UCSD-AML1 (cell line): ENCODE results near the gene ITFG1.

Source experiments
- DNase-seq: peaks from one replicate; lab custom pipeline; 2025; ENCODE audit not compliant: unreplicated experiment; lab: John Stamatoyannopoulos, UW

ITFG1 gene

DNA sequence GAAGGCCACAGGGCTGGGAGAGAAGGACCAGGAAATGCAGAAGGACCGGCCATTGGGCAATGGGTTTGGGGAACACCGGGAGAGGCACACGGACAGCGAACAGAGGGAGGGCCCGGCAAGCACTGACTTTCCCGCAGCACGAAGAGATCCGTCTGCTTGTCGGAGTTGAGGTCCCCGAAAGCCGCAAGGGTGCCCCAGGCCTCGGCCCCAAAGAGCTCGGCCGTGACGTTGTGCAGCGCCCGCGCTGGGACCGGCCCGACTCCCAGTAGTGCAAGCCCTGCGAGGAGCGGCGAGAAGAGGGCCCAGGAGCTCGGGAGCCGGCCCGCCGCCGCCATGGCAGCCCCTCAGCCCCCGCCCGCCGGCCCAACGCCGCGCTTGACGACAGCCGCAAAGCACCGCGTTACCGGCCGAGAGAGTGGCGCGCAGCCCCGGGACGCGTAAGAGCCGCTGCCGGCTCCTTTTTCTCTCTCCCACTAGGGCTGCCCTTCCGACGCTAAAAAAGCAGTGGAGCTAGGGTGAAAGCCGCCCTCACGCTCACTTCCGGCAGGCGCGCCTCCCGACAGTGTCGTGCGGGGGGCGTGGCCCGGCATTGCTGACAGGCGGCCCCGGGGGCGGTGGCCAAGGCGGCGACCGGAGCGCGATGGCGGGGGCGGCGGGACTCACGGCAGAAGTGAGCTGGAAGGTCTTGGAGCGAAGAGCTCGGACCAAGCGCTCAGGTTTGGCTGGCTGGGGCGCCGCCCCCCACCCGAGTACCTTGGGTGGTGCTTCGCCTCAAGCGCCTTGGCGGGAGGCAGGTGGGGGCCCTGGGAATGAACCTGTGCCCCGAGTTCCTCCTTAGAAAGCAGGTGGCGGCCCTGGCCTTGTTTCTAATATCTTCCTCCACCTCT lies at the start of gene ITFG1, which contains the start of gene PHKB:
TSS of gene ITFG1 (minus strand) at position 353 of the 887 bp plus-strand sequence. CDS start at position 335, 18 bp downstream.
TSS of gene PHKB (plus strand) at position 621 of the 887 bp plus-strand sequence. CDS start at position 641, 20 bp downstream.
- DNase-seq, result peak; percentile 92

DNA sequence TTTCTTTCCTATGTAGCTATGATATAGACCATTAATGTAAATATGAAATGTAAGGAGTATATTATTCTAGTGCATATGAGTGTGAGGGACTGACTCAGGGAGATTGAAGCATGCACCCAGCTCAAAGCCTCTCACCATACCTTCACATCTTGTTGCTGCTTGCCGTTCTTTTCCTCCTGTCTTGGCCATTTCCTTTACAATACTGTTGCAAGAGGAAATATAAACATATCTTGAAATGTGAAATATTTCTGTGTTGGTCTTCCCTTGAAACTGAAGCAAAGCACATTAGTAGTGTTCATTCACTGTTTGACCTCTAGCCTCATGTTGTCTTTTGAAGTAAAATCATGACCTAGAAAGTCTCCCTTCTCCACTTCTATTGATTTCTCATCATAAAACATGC lies 46.8 kb upstream of the ITFG1 start:
- DNase-seq, result no peak

DNA sequence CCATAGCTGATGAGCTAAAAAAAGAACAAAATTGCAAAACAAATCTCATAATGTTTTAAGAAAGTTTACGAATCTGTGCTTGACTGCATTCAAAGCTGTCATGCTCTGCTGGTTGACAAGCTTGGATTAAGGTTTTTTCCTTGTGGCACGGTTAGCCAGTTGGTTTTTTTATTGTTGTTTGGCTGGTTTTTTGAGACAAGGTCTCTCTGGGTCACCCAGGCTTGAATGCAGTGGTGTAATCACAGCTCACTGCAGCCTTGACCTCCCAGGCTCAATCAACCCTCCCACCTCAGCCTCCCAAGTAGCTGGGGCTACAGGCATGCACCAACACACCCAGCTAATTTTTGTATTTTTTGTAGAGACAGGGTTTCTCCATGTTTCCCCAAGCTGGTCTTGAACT lies 45.9 kb upstream of the ITFG1 start:
- no peak for DNase-seq

DNA sequence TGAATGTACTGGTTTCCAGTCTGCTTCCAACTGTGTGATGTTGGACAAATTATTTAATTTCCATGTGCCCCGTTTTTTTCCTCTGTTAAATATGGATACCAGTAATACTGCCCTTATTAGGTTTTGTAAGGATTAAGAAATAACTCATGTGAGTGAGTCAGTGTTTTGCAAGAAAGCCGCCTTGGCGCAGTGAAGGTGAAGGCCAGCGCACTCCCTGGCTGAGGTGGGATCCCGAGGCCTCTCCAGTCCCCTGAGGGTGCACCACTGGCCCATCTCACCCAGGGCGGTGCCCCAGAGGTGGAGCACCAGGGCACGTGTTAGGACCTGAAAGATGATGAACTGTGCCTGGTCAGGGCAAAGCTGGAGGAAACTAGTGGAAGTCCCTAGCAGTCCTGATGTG lies 43.7 kb upstream of the ITFG1 start:
- DNase-seq, result no peak

DNA sequence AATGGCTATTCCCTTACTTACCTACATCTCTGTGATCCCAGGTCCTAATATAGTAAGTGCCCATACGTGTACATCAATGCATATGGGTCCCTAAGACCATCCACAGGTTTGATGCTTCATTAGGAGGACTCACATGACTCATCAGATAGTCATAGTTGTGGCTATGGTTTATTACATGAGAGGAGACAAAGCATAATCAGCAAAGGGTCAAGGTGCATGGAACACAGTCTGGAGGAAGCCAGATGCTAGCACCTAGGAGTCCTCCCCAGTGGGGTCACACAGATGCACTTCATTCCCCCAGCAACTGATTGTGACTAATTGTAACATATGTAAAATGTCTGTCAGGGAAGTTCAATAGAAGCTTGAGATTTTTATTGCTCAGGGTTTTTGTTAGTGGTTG lies 43.1 kb upstream of the ITFG1 start:
- no peak for DNase-seq

DNA sequence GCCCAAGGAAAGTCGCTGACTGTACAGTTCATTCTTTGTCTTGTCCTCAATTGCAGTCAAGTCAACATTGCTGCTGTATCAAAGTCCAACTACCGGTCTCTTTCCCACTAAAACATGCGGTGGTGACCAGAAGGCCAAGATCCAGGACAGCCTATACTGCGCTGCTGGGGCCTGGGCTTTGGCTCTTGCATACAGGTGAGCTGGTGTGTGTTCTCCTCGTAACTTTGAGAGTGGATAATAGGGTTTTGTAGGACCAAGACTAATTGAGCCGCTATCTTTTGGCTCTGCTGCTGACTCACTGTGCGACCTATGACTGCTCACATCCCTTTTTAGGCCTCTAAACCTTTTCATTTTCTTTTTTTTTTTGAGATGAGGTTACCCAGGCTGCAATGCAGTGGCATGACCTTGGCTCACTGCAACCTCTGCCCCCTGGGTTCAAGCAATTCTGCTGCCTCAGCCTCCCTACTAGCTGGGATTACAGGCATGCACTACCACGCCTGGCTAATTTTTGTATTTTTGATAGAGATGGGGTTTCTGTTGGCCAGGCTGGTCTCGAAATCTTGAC lies 38.9 kb upstream of the ITFG1 start:
- DNase-seq, result no peak

DNA sequence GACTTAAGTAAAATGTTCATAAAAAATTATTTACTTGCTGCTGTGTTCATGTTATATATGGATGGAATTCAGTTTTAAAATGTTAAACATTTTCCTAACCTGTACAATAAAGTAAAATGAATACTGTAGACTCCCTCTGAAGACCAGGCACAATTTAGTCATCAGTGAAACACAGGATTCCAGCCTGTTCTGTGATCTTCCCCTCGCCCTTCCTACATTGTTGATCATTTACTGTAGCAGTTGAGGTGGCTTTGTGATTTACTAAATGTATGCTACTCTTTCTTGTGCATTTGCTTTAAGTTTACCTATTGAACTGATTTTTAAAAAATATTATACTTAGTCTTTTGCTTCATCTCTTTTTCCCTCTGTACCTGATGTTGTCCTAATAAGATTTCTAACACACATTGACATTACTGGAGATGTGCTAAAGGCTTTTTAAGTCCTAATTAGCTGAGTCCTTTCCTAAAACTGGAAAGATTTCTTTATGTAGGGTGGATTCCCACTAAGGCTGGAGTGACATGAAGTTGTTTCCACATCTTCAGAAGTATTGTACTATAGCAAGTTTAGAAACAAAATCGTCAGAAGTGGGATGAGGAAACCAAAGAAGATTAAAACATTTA lies 38.3 kb upstream of the ITFG1 start:
- DNase-seq, result no peak

DNA sequence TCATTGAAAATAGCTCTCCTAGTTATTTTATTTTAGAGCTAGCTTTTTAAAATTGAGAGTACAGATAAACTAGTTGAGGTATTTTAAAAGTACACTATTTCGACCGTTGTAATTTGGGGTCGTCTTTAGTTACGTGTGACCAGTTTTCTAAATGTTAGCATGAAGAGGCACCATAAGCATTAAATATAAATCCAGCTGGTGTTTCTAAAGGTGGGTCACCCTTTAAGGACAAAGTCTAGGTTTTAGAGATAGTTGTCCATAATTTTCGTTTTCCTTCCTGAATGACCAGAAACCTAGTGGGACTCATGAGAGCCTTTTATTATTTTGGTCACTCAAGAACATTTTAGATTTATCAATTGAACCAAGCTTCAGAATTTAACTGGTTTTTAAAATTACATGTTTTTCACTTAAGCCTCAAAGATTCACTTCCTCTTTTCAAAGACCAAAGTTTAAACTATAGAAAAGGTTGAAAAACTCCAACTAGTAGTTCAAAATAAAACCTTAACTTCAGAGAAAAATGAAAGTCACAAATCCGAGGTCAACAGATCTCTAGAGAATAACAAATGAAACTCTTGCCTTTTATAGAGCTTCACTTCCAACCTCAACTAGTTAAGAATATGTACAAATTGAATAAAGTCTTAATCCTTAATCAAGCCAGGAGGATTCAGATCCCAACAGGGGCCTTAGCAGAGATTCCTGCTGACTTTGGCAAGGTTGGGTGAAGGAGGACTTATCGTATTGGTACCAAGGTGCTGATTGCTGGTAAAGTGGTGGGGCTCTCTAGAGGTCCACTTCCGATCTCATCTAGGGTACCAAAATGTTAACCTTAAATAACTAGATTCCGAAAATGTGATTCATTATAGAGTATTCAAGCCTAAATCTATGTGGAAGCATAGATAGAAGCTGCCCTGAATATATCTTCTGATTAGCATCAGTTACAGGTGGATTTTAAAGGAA lies 32.8 kb upstream of the ITFG1 start:
- no peak for DNase-seq

DNA sequence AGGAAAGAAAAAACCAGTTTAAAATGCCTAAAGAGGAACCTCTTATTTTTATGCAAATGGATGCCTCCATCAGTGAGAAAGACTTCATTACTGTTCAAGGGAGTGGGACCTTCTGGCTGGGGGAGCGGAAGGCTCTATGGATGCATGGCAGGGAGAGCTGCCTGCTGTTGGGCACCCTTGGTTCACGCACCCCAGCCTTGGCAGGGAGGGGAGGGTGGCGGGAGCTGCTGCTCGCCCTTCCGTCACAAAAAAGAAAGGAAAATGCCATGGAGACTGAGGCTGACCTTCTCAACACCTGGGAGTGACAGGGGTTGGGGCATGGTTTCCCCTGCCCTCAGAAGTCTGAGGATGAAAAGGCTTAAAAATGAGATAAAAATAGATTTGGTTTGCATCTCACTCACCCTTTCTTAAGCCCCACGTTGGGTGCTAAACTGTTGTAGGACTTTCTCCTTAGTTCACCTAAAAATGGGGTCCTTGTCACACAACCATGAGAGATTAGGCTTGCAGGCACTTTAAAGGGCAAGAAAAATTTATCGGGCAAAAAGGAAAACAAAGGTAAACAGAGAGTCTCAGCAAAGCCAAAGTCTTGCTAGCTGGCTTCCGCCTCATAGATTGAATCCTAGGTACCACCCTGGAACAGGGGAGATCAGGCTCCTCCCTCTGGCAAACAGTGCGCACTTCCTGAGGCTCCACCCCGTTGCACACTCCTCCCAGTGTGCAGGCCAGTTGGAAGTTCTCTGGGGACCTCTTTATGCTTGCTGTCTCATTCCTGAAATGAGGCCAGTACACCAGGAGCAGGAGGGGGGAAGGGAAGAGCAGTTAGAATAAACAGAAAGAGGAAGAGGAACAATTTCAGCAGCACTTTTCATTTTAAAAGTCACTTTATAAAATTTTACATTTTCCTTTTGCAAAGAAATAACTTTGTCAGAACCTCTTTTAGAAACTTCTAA lies 31.8 kb upstream of the ITFG1 start:
- peak; percentile 85 for DNase-seq

DNA sequence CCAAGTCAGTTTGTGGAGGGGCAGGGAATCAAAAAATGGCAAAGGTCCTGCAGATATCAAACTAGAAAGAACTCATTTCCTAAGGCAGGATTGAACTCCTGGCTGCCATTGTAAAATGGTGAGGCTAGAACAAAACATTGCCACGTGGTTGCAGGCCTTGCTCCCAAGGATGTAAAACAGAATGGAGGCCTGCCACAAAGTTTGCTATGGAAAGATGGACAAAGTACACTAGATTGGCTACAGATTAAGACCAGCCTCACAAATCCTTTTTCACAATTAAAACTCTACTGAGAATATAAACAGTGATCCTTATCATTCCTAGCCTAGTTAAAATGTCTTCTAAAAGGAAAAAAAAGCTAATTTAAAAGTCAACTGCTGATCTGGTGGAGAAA lies 31.2 kb upstream of the ITFG1 start:
- DNase-seq, result no peak

DNA sequence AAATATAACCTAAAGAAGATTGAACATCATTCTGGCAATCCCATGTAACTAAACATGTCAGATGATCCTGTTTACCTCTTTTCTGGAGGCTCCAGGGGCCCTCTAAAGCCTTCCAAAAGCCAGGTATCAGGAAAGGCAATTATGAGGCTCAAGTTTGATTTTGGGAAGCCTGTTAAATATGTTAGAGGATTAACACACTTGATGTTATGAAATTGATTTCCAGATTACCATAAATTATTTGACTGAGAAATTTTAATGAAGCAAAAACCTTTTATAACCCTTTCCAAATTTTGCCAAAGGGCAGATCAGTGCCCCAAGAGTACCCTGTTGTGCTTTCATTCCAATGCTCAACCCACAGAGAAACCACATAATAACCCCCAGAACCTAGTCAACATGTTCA lies 29.6 kb upstream of the ITFG1 start:
- DNase-seq, result no peak

DNA sequence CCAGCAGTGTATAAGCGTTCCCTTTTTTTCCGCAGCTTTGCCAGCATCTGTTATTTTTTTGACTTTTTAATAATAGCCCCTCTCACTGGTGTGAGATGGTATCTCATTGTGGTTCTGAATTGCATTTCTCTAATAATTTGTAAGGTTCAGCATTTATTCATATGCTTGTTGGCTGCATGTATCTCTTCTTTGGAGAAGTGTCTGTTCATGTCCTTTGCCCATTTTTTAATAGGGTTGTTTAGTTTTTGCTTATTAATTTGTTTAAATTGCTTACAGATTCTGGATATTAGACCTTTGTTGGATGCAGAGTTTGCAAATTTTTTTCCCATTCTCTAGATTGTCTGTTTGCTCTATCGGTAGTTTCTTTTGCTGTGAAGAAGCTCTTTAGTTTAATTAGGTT lies 27.2 kb upstream of the ITFG1 start:
- no peak for DNase-seq

DNA sequence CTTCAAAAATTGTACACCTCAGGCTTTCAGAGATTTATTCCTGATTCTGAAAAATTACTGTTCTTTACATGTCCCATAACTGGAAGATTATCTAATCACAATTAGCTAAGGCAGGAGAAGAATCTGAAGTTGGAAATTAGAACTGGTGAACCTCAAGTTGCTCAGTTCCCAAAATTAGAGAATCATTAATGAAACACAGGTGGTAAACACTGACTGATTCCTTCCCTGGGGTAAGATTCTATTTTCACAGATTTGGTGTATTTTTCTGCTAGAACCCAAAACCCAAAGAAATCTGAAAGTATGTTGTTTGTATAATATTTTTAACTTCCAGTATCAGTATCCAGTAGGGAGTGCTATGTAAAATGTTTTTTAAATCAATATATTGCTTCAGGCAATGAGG lies 26.0 kb upstream of the ITFG1 start:
- DNase-seq, result no peak

DNA sequence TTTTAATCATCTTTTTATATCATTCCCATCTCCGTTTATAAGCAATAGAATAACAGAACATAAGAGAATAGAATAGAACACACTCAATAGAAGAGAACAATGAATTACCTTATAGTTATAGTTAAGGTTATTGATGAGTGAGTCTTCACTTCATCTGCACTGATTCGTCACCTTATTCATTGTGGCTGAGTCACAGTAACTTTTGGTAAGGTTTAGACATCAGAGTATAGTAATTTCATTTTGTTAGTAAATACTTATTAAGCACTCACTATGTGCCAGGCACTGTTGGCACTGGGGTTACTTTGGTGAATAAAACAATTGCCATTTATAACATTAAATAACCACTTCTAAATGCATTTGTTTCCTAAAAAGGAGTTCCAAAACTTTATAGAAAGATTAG lies 22.8 kb upstream of the ITFG1 start:
- DNase-seq, result no peak

DNA sequence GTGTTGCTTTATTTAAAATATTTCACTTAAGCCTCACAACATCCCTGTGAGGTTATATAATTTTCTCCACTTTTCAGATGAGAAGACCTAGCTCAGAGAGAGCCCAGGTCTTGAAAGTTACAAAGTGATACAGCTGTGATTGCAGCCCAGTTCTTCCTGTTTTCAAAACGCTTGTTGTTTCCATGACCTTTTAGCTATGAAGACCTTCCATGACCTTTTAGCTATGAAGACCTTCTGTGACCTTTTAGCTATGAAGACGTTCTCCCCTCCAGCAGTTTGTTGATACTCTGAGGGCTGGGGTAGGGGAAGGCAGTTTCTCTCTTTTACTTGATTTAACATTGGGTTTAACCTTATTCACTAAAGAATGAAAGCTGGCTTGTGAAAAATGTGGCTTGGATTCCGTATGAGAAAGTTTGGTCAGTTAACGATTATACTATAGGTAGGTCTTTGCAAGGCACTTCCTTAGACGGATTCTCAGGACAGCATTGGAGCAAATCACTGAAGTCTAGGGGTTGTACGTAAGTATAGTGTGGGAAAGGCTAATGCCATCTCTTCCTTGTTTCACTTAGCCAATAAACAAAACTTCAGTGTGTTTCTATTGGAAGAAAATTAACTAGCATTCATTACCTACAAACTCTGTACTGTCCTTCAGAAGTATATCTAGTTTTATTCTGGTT lies 21.0 kb upstream of the ITFG1 start:
- no peak for DNase-seq

DNA sequence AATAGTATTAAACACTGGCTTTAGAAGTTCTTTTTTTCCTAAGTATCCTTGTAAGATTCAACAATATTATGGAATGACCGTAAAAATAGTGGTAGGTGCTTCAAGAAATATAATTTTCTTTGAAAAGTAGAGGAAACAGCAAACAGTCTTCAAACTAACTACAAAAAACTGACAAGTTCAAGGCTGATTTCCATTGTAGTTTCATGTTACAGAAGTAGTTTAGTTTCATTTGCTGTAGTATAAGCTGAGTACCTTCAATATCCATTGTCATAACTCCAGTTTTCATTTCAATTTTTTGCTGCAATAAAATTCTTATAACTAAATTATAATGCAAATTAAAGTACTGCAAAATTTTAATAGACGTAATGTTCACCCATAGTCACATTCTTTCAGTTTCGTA lies 19.5 kb upstream of the ITFG1 start:
- no peak for DNase-seq

DNA sequence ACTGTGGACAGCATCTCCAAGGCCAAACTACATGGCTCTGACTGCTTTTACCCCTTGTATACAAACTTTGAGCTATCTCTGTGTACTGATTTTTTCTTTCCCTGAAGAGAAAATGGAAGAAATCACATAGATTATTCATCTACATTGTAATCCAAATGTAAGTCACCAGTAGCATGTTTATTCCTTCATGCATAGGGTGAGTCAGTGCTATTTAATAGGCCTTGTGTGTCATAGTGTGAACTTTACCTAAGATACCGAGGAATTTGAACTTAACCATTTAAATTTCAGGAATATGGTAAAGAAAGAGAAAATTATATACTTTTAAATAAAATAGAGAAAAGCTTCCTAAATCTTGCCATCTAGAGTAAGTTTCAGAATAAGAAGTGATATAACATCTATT lies 16.8 kb upstream of the ITFG1 start:
- no peak for DNase-seq

DNA sequence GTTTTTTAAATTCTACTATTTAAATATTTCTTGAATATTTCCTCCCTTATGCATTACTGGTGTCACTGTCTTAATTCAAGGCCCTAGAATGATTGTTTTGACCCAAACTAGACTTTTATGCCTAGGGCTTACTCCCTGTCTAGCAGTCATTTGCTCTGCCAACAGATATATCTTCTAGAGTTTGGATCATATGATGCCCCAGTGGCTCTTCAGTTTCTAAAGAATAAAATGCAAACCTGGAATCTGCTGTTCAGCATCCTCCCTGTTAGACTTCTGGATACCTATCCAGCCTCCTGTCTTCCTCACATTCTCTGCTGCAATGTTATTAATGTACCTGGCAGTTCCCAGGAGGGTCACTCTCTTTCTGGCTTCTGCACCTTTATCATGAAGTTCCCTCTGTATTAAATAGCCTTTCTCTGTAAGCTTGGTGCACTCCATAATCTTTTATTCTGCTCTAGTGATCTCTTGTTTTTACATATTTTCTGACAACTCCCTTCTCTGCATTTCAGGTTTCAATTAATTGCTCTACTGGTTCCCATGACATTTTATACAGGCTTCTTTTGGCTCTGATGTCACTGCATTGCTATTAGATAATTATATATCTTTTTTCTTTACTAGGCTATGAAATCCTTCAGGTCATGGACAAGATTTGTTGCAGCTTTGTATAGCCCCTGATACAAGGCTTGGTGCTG lies 15.9 kb upstream of the ITFG1 start:
- DNase-seq, result no peak

DNA sequence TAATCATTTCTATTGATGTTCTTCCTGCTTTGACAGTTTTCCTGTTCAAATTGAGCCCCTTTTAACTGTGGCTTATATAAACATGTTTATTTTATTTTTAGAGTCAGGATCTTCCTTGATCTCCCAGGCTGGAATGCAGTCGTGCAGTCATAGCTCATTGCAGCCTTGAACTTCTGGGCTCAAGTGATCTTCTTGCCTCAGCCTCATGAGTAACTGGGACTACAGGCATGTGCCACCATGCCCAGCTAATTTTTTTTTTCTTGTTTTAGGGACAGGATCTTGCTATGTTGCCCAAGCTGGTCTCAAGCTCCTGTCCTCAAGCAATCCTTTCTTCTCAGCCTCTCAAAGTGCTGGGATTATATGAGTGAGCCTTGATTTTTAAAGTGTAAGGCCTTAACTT lies 14.9 kb upstream of the ITFG1 start:
- DNase-seq, result no peak
